Measurements from ENCODE around the gene PAPSS1. TPM values are rescaled to one million over a fixed set of nuclear protein-coding genes. Genes with fewer than 3 reads are reported as not detected.

Gene PAPSS1
- total and polyA plus RNA-seq, 2 of the 8 experiments (the other 6 are each of a cell fraction or from before 2014, with no cell fraction given): 79.2 to 98.5 TPM

- Histone ChIP-seq H4K5ac (ENCODE audit: insufficient read length, low read depth, low read length) (no peak overlapping the region), H3K4me1 (replicated peaks in 1 of 4; ENCODE audit: control insufficient read depth in 3 of 4, insufficient read depth in 4 of 4, low read length in 3 of 4) (peaks cover 0 to 3% (median 0%) of the 10 kb centered on the region in 4 experiments; a peak in 2 of 7 replicates), H3K23me2 (ENCODE audit: low read depth, low read length) (no peaks in the 10 kb centered on the region), H2AK5ac (ENCODE audit: low read depth, low read length) (no peak overlapping the region; the same call in 1 of the 2 replicates), H2BK15ac (ENCODE audit: low read length) (no peak overlapping the region), H2AFZ (ENCODE audit: low read length) (no peak overlapping the region), H3K4ac (replicated peaks; ENCODE audit: insufficient read length, low read depth, low read length) (no peak overlapping the region), H2BK120ac (replicated peaks; ENCODE audit: low read depth, low read length) (no peak overlapping the region), H3K79me2 (ENCODE audit: control insufficient read depth in 1 of 2, insufficient read depth in 2 of 2, low read length in 2 of 2) (peaks cover 0 to 87% of the 10 kb centered on the region in 2 experiments; a peak in 3 of 4 replicates), H3K14ac (ENCODE audit: insufficient read length) (no peak overlapping the region), H3K23ac (ENCODE audit: insufficient read length) (no peak overlapping the region), H3K36me3 (ENCODE audit: control insufficient read depth in 2 of 4, insufficient read depth in 4 of 4, low read length in 3 of 4) (peaks cover 0 to 3% (median 0%) of the 10 kb centered on the region in 4 experiments; a peak in 2 of 8 replicates), H2BK5ac (ENCODE audit: low read depth, low read length) (no peak overlapping the region), H4K20me1 (replicated peaks in 1 of 2; ENCODE audit: control insufficient read depth in 1 of 2, insufficient read depth in 2 of 2, low read length in 2 of 2) (no peaks in the 10 kb centered on the region), H2BK12ac (ENCODE audit: low read depth, low read length) (no peak overlapping the region), H2BK20ac (ENCODE audit: low read length) (no peak overlapping the region), H4K8ac (ENCODE audit: extremely low read depth, insufficient read depth, low read length) (no peak overlapping the region), H3K79me1 (ENCODE audit: low read depth, low read length) (peaks cover 5% of the 10 kb centered on the region), H3K4me2 (ENCODE audit: insufficient read depth in 1 of 2, low read depth in 2 of 2, low read length in 2 of 2) (no peak overlapping the region), H3K56ac (replicated peaks; ENCODE audit: insufficient read length, low read depth, low read length) (no peak overlapping the region), H3K27ac (ENCODE audit: low read depth, low read length) (no peak overlapping the region), H3K4me3 (ENCODE audit: extremely low read depth in 1 of 4, insufficient read depth in 2 of 4, low read depth in 3 of 4, low read length in 4 of 4) (no peak overlapping the region), H4K91ac (replicated peaks; ENCODE audit: insufficient read length, low read length) (no peak overlapping the region), H3K27me3 (replicated peaks in 1 of 4; ENCODE audit: control insufficient read depth in 3 of 4, extremely low read depth in 1 of 4, insufficient read depth in 3 of 4, low read length in 3 of 4) (no peaks in the 10 kb centered on the region), H3K18ac (ENCODE audit: extremely low read depth, low read length) (no peak overlapping the region), H3K9me3 (ENCODE audit: insufficient read depth in 2 of 2, low read depth in 1 of 2, low read length in 1 of 2) (peaks cover 7 to 9% of the 10 kb centered on the region in 2 experiments), H3K9ac (replicated peaks in 1 of 4; ENCODE audit: extremely low read depth in 1 of 4, low read depth in 3 of 4, low read length in 3 of 4) (no peak overlapping the region)
- 84% methylated on average over 10 of the region's 10 CpGs; no CpG with 5 or more reads in 1 of the 2 experiments for WGBS, 2 experiments (ENCODE audit: extremely low coverage in 1 of 2, insufficient coverage in 1 of 2, insufficient read length in 1 of 2, insufficient replicate concordance in 2 of 2, low coverage in 1 of 2, low lambda C conversion rate in 2 of 2, missing lambda C conversion rate in 1 of 2)
- ChIA-PET POLR2A (ENCODE audit: partially characterized antibody) (interaction anchor here (1.5 kb wide), 1 partner anchor 9 kb away, joined by 5 read pairs; the partner anchor contains the start of gene PAPSS1), CTCF (ENCODE audit: partially characterized antibody) (interaction anchor here (1.3 to 1.5 kb wide), 2 partner anchors 10 to 23 kb away, joined by 3 read pairs; partner anchors contain the start of gene PAPSS1)
- DNase-seq (ENCODE audit: low read depth in 1 of 2, low spot score in 2 of 2) (no peak), FAIRE-seq (no peak)
- TF ChIP-seq BCL11A (IDR thresholded peaks at IDR 0.05; ENCODE audit: low read depth in 2 of 2, low read length in 2 of 2) (no peak), EGR1 (IDR thresholded peaks at IDR 0.05; ENCODE audit: borderline replicate concordance, low read depth, low read length) (no peak), EP300 (IDR thresholded peaks at IDR 0.05; ENCODE audit: borderline replicate concordance in 1 of 2, low read depth in 2 of 2, low read length in 2 of 2) (no peak), KDM5A (IDR thresholded peaks at IDR 0.05; ENCODE audit: low read length) (no peak), PHF8 (conservative IDR thresholded peaks at IDR 0.05; ENCODE audit: low read depth, low read length) (no peak), SP4 (IDR thresholded peaks at IDR 0.05; ENCODE audit: low read length) (no peak), TEAD4 (IDR thresholded peaks at IDR 0.05; ENCODE audit: low read depth, low read length) (no peak)
Measured at GRCh38 chr4:107710493-107711459, 9.3 kb downstream of the PAPSS1 start.

Measured in H1 (cell line).